Testis (tissue), 2 donors: ENCODE measurements around the gene ETNPPL.

Experiments
- CTCF ChIP-seq, 3 experiments: fragments of 450-650 bp in 2 of 3; fragments of 200-600 bp in 1 of 3; sonication (generic) in 1 of 3; IDR thresholded peaks; one replicate each; pipeline ENCODE4 v1.5.1; 2016 to 2019; ENCODE audit warnings: antibody characterized with exemption in 3 of 3, mild to moderate bottlenecking in 2 of 3, moderate library complexity in 1 of 3
- POLR2A ChIP-seq: fragments of 450-650 bp; IDR thresholded peaks from one replicate; pipeline ENCODE4 v1.6.1; 2017; ENCODE audit warnings: antibody characterized with exemption, mild to moderate bottlenecking, moderate library complexity

DNA sequence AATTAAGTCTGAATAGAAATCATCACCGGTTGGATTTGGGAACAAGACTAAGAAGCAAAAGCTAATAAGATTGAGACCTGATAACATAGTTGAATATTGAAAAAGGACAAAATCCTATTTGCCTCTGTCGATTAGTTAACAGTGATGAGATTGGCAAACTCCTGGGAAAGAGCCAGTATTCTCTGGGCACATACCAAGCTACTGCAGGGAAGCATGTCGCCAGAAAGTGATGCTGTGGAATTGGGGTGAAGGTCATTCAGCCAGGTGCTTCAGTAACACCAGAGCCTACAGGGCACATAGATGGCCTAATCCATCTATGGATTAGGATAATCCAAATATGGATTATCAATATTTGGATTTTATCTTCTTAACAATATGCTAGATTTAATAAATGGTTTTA lies 68.4 kb downstream of the ETNPPL start:
- no peak for TF ChIP-seq CTCF (IDR thresholded peaks at IDR 0.05)
- no peak for TF ChIP-seq POLR2A
